HG02610 (cell line): ENCODE results near the gene NFATC2.

Experiments
- ATAC-seq: cut with Tn5 transposase; IDR thresholded peaks from one replicate; pipeline ENCODE4 v1.9.1; 2021; ENCODE audit warnings: mild to moderate bottlenecking, moderate library complexity; ENCODE audit not compliant: unreplicated experiment

The NFATC2 gene

DNA sequence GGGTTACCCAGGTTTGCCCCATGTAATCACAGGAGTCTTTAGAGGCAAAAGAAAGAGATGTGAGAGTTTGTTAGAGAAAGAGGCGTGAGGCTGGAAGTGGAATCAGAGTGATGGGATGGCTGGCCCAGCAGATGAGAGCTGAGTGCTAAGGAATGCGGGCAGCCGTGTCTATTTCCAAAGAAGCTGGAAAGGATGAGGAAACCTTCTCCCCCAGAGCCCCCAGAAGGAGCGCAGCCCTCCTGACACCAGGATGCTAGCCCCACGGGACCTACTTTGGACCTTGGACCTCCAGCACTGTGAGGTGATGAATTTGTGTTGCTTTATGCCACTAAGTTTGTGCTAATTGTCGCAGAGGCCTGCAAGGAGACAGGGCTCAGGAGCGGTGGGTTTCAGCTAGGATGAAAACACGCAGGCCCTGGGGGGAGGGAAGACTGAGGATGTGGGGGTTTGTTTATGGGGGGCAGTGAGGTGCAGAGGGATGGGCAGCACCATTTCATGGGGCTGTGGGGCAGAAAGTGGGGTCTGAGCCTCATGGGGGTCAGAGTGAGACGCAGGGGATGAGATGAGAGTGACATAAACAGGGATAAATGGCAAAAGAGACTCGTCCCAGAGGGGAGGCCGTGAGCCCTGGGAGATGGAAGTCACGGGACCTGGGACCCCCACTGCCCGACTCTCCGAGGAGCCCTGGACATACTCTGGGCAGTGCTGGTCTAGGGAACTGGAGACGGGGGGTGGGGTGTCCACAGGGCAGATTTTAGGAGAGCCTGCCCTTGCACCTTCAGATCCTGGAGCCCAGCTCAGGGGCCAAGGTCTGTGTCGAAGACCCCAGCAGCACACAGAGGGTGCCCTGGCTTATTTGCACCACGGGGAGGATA is 160.2 kb downstream of the NFATC2 start:
- ATAC-seq: no peak

DNA sequence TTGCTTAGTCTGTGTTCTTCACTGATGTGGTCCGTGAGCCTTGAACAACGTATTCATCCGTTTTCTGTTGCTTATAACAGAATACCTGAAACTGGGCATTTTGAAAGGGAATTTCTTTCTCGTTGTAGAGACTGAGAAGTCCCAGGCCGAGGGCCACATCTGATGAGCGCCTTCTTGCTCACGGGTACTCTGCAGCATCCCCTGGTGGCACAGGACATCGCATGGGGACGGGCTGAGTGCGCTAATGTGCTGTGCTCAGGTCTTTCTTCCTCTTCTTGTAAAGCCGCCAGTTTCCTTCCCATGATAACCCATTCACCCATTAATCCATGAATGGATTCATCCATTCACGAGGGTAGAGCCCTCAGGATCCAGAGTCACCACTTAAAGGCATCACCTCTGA is 161.0 kb downstream of the NFATC2 start:
- ATAC-seq: no peak

DNA sequence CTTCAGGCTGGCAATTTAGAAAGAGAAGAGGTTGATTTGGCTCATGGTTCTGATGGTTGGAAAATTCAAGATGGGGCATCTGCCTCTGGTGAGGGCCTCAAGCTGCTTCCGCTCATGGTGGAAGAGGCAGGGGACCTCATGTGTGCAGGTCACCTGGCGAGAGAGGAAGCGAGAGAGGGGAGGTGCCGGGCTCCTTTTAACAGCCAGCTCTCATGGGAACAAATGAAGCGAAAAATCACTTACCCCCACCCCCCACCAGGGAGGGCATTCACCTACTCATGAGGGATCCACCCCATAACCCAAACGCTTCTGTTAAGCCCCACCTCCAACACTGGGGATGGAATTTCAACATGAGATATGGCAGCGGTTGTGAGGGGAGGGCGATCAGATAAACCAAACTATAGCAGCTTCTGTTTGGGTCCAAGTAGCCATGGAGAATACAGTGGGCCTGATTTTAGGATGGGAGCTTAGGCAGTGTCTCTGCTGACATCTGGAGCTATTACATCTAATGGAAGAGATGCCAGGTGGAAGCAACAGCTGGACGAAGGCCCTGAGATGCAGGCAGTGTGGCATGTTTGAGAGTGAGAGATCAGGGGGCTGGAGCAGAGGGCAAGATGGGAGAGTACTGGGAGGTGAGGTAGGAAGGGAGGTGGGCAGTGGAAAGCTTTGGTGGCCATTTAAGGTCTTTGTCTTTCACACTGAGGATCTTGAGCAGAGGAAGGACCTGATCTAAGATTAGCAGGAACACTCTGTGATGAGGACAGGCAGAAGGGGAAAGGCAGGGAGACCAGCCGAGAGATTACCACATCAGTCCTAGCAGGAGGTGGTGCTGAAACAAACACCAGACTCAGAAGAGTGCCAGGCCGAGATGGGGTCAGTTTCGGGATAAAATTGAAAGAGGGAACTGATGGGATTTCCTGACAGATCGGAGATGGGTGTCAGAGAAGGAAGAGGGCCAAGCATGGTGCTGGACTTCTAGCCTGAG is 161.8 kb downstream of the NFATC2 start:
- ATAC-seq: no peak

DNA sequence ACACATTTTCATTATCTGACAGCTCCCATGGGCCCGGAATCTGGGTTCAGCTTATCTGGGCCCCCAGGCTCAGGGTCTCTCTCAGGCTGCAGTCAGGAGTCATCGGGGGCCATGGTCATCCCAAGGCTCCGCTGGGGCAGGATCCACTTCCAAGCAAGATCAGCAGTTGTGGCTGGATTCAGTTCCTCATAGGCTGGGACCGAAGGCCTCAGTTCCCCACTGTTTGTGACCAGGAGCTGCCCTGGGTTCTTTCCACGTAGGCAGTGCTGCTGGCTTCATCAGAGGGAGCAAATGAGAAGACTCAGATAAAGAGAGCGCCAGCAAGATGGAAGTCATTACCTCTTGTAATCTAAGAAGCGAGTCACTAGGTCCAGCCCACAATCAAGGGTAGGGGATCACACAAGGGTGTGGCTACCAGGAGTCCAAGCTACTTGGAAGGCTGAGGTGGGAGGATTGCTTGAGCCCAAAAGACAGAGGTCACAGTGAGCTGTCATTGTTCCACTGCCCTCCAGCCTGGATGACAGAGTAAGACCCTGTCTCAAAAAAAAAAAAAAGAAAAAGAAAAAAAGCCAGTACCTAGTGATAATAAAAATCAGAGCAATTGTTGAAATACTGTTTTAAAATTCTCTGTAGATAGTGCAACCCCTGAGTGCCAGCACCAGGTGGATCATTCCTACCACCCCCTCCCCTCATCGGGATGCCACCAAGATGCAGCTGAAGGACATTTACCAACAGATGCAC is 162.7 kb downstream of the NFATC2 start:
- no peak for ATAC-seq

DNA sequence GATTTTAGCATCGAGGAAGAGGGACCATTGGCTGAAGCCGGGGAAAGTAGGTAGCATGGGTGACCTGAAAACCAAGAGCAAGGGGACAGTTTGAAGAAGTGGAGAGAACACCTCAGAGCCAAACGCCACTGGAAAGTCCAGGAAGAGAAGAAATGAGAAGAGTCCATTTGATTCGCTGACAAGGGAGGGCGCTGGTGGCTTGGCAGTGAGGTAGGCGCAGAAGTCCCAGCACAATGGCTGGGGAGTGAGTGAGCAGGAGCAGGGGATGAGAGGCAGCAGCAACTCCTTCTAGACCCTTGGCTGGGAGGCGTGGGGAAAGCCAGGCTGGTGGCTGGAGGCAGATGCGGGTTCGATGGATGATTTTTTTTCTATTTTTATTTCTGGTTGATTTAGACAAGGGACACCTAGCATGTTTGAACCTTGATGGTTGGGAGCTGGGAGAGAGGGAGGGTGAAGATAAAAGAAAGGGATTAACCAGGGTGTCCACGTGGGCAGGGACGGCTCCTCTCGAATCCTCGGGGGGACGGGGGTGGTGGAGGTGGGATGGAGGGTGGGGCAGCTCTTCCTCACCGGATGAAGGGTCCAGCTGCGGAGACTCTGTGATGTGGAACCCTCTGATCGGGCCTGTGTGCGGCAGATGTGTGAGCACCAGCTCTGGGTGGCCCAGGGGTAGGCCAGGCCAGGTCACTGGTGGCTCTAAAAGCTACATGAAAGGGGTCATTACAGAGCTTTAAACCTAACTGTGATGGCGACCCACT is 164.2 kb downstream of the NFATC2 start:
- no peak for ATAC-seq

DNA sequence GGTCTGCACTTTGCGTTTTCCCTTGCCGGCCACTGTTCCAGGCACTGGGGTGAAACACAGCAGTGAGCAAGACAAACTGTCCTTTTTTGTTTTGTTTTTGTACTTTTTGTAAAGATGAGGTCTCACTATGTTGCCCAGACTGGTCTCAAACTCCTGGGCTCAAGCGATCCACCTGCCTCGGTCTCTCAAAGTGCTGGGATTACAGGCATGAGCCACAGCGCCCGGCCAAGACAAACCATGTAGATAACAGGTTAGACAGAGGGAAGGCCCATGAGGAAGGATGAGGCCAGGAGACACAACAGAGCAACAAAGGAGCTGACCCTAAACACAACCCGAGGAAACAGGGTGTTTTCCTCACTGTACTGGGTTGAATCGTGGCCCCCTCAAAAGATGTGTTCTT is 165.4 kb downstream of the NFATC2 start:
- ATAC-seq: no peak

DNA sequence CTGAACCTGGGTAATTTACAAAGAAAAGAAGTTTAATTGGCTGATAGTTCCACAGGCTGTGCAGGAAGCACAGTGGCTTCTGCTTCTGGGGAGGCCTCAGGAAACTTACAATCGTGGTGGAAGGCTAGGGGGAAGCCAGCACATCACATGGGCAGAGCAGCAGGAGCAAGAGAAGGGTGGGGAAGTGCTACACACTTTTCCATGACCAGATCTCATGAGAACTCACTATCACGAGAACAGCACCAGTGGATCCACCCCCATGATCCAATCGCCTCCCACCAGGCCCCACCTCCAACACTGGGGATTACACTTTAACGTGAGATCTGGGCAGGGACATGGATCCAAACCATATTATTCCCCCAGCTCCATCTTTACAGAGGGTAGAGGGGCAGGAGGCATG is 166.4 kb downstream of the NFATC2 start:
- ATAC-seq: no peak

DNA sequence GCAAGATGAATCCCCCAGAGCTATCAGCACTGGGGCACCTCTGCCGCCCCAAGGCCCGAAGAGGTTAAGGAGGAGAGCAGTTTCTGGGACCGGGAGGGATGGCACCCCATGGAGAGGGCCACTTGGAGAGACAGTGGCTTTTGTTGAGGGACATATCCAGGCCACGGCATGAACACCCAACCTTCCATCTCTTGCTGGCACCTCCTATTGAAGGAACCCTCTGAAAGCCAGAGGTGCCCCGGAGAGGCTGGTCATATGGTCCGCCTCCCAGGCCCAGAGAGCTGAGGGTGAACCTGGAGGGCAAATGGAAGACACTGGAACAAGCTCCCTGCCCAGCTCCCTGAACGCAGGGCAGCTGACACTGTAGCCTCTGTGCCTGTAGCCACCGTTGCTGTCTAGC is 167.0 kb downstream of the NFATC2 start:
- no peak for ATAC-seq

DNA sequence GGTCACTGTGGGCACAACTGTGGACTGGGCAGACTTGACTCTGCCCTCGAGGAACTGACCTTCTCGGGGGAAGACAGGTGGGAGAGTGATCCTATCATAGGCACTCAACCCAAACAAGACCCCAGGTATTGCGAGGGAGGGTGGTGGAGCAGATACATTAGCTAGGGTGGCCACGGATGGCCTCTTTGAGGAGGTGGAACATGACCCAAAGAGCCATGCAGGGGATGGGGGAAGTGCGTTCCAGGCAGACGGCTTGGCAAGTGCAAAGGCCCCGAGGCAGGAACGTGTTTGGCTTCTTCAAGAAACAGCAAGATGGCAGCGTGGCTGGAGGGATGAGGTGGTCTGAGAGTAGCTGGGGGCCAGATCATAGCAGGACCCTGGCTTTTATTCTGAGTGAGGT is 167.6 kb downstream of the NFATC2 start:
- no peak for ATAC-seq

DNA sequence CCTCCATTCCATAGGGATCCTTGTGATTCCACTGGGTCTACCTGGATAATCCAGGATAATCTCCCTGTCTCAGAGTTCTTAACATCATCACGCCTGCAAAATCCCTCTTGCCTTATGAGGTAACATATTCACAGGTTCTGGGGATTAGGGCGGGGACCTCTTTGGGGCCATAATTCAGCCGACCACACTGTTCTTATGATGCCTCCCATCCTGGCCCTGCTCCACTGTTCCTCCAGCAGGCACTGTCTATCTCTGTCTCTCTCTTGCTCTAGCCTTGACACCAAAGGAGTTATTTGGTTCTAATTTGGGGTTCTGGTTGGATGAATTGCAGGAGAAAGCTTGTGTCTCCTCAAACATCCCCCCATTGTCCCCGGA is 168.1 kb downstream of the NFATC2 start:
- no peak for ATAC-seq

DNA sequence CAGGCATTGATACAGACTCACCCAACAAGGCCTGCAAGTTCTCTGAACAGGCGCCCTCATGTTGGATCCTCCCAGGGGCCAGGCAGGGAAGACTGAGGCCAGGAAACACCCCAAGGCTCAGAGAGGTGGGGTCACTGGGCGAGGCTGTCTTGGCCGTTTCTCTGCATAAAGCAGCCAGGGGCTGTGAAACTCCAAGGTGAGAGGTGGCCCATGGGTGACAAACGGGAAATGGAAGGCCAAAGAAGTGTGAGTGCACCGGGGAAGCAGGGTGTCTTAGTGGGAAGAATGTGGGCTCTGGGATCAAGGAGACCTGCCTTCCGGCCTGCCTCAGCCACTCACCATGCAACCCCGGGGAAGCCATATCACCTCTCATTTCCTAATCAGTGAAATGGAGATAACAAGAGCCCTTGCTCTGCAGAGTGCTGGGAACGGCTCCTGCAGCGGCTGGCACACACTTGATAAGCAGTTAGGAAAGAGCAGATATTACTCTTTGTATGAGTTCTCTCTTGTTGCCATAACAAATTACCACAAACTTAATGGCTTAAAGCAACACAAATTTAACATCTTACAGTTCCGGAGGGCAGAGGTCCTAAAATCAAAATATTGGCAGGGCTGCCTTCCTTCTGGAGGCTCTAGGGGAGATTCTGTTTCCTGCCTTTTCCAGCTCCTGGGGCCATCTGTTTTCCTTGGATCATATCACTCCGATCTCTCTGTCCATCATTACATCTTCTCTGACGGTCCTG is 168.6 kb downstream of the NFATC2 start:
- ATAC-seq: no peak

DNA sequence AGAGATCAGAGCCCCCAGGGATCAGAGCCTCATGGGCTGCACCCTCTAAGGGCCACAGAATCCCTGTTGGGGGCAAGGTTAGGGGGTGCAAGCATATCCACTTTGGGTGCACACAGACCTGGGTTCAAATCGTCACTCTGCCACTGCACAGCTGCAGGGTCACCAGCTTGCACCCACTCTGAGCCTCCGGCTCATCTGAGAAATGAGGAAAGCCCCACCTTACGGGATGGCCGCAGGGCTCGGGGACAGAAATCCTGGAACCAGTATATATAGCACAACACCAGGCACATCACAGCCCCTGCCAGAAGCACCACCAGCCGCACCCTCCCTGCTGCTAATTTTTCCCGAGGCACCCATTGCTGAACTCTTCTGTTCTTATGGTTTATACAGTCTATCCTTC is 169.6 kb downstream of the NFATC2 start:
- no peak for ATAC-seq

DNA sequence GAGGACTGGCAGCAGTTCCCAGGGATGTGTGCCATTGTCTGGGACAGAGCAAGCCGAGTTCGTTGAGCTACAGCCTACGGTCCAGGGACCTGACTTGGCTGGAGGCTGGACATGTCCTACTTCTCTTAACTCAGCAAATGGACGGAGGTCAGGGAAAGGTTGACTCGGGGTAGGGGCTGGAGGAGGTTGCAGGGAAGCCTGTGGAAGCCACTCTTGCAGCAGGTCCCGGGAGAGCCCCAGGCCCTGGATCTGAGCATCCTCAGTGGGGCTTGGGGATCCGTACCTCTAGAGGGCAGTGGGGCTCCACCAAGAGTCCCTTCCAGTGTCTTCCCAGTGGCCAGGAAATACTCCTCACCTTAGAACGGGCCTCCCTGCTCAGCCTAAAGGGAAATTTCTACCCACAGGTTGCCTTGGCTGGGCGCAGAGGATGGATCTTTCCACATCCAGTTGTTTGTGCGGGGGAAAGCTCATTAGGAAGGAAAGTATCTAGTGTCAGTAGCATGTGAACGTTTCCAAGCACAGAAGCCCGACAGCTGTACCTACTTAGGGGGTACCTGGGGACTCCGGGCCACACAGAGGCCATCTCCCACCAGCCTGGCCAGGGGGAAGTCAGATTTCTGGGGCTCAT is 170.2 kb downstream of the NFATC2 start:
- ATAC-seq: peak; percentile 44

DNA sequence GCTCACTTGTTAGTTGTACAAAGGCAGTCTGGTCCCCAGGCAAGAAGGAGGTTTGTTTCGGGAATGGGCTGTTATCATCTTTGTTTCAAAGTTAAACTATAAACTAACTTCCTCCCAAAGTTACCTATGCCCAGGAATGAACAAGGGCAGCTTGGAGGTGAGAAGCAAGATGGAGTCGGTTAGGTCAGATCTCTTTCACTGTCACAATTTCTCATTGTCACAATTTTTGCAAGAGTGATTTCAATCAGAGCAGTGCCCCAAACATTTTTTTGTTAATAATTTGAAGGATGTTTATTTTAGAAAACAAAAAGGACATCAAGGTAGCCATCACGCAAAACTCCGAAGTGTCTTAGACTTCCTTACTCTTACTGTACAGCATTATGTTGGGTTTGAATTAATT is 170.8 kb downstream of the NFATC2 start:
- ATAC-seq: no peak

DNA sequence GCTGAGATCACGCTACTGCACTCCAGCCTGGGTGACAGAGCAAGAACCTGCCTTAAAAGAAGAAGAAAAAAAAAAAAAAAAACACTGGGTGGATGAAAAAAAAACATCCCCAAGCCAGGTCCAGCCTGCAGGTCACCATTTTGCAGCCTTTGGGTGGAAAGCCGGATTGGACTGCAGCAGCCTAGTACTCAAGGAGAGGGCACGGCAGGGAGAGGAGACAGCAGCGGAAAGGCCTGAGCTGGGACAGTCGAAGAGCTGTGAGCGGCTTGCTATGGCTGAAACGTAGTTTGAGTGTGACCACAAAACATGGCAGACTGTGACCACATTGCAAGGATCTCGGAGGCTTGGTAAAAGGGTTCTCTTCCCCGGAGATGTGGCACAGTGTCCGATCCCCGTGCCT is 173.0 kb downstream of the NFATC2 start:
- no peak for ATAC-seq

DNA sequence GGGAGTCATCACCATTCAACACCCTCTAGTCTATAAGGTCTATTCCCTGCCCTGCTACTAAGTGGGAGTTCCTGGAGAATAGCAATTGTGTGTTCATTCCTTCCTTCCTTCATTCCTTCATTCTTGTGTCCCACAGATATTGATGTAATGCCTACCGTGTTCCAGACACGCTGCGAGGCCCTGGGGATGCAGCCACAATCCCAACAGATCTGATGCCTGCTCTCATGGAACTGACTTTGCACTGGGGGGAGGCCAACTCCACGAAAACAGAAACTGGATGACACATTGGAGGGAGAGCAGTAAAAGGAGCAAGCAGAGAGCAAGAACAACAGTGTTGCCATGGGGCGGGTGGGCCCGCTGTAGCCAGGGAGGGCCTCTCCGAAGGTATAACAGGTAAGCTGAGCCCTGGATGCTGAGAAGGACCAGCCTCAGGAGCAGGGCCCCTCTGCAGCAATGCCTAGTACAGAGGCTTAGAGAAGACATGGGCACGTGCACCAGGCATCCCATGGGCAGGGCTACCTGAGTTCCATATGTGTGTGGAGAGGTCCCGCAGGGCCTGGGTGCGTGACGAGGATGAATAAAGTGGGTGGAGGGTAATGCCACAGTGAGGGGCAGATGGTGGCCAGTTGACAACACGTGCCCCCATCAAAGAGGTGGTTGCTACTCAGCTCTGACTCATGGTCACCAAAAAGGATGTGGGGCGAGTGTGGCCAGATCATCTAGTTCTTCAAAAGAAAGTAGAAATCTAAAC is 173.9 kb downstream of the NFATC2 start:
- no peak for ATAC-seq

DNA sequence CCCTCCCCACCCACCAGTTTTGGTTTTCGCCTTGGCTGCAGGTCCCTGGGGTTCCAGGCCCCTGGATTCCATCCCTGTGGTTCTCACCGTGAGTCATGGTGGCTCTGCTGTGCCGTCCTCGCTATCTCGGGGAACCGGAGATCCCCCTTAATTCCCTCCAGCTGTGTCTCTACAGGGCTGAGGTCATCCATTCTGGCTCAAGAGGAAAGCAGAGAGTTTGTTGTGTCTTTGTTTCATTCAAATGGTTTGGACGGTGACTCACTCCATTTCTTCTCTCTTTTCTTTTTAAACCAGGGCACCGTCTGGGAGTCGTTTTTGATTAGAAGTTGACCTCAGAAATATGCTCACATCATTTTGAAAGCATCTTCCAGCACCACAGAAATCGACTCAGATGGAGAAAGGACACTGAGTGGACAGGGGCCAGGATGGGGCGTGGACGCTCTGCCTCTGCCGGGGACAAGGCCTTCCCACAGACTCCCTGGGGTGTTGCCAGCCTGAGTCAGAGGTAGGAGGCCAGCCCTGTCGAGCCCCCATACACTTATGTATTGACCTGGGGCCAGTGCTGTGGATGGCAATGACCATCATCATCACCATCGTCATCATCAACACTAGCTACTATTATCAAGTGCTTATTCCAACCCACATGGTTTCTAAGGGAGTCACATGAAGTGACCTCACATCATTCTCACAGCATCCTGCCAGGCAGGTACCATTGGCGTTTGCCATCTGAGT is 176.2 kb downstream of the NFATC2 start:
- ATAC-seq: no peak

DNA sequence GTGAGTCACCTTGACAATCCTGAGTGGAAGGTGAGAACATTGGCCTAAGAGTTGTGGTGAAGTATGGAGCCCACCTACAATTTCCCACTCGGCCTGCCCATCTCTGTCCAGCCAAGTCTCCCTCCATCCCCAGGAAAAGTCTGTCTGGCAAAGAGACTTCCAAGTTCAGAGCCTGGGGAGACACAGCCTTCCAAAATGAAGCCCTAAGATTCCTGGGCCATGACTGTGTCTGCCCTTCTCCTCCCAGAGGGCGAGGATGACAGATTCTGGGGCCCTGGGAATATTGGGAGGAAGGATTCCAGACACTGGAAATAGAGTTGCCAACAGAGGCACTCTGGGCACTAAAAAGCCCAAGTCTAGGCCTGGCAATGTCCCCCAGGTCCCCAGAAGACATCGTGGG is 176.8 kb downstream of the NFATC2 start:
- no peak for ATAC-seq
